GM12872 (cell line): Measurements from ENCODE around the gene GPR148.

Experiments
- TF ChIP-seq, protein P1 (sequence below): IDR thresholded peaks from 3 replicates; pipeline ENCODE4 v1.5.1; 2011; ENCODE audit warnings: low read depth, mild to moderate bottlenecking, low read length, moderate library complexity; ENCODE audit not compliant: insufficient read depth

The GPR148 gene

DNA sequence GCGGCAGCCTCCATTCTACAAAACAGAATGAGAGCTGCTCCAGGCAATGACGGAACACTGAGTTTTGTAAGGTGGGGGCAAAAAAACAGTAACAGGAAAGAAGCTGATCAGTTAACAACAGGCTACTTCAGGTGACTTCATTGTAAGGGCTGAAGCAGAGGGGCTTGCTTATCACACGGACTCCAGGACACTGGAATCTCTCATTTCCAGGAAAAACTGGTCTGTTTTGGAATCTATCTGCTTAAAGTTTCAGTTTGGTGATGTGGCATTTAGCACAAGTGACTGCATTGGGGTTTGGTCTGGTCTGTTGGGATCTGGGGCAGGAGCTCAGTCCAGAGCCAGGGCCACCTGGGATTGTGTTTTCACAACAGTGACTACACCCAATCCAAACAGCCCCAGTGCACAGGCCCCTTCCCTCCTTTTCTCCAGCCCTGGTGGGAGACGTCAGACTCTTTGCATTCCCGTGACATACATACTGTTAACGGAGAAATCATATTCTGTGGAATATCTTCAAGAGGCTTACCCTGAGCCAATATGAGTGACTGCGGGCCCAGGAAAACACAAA, 40.6 kb downstream of the GPR148 start:
- TF ChIP-seq, protein P1, sequence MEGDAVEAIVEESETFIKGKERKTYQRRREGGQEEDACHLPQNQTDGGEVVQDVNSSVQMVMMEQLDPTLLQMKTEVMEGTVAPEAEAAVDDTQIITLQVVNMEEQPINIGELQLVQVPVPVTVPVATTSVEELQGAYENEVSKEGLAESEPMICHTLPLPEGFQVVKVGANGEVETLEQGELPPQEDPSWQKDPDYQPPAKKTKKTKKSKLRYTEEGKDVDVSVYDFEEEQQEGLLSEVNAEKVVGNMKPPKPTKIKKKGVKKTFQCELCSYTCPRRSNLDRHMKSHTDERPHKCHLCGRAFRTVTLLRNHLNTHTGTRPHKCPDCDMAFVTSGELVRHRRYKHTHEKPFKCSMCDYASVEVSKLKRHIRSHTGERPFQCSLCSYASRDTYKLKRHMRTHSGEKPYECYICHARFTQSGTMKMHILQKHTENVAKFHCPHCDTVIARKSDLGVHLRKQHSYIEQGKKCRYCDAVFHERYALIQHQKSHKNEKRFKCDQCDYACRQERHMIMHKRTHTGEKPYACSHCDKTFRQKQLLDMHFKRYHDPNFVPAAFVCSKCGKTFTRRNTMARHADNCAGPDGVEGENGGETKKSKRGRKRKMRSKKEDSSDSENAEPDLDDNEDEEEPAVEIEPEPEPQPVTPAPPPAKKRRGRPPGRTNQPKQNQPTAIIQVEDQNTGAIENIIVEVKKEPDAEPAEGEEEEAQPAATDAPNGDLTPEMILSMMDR, result no peak

DNA sequence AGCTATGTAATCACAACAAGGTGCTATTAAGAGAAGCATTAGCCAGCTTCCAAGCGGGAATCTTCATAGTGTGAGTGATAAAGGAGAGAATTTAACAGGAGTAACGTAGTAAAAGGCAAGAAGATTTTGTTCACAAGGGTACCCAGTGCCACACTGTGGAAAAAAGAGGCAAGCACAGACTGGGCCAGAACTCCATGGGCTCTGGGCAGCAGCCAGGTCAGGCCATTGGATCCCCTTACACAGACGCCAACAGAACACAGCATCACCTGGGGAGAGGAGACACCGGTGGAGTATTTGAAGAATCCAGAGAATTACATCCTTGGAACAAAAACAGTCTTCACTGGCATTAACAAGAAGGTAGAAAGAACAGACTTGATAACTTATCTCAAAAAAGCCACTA, 47.7 kb downstream of the GPR148 start:
- TF ChIP-seq, protein P1, result no peak

DNA sequence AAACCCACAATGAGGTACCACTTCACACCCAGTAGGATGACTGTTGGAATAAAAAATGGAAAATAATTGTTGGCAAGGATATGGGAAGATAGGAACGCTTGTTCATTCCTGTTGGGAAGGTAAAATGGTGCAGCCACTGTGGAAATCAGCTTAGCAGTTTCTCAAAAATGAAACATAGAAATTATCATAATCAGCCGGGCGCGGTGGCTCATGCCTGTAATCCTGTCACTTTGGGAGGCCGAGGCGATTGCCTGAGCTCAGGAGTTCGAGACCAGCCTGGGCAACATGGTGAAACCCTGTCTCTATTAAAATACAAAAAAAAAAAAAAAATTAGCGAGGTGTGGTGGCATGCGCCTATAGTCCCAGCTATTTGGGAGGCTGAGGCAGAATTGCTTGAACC, 49.9 kb downstream of the GPR148 start:
- TF ChIP-seq, protein P1, result no peak
